GM13977 (cell line): ENCODE data around the gene SLC25A36.

ENCODE experiments used
- DNase-seq: peaks from one replicate; pipeline ENCODE4 v3.0.0; 2012; ENCODE audit warnings: low spot score
- CTCF ChIP-seq: IDR thresholded peaks from 2 replicates; pipeline ENCODE4 v1.5.1; 2012; ENCODE audit warnings: mild to moderate bottlenecking, control low read depth; ENCODE audit not compliant: insufficient read depth; ENCODE audit errors: extremely low read depth, missing control alignments
- in situ Hi-C: fragments of 300-500 bp; cut with MboI; formaldehyde crosslinking; loops from one replicate; pipeline ENCODE4 v1.12.0; 2022; ENCODE audit warnings: low sequenced_read_pairs, low pct_unique_long_range_greater_than_20kb, mixed read lengths, inconsistent platforms; ENCODE audit not compliant: unreplicated experiment

SLC25A36 gene

GRCh38 chr3:140914384-140914945, 27.2 kb upstream of the SLC25A36 start:
- in situ Hi-C loops = no loop called here
- DNase-seq = no peak
- no peak for TF ChIP-seq CTCF

GRCh38 chr3:140916603-140917002, 25.0 kb upstream of the SLC25A36 start:
- in situ Hi-C loops = no loop called here
- no peak for DNase-seq
- no peak for TF ChIP-seq CTCF

GRCh38 chr3:140917772-140918171, 23.9 kb upstream of the SLC25A36 start:
- no peak for DNase-seq
- TF ChIP-seq CTCF = no peak
- in situ Hi-C loops = no loop called here

- TF ChIP-seq CTCF = no peak
- in situ Hi-C loops = no loop called here
- no peak for DNase-seq
Measured at GRCh38 chr3:140920029-140920428, 21.6 kb upstream of the SLC25A36 start.

GRCh38 chr3:140922634-140923033, 19.0 kb upstream of the SLC25A36 start:
- in situ Hi-C loops = no loop called here
- peak; percentile 28 for DNase-seq
- peak; percentile 56 for TF ChIP-seq CTCF

GRCh38 chr3:140924097-140924873, 17.4 kb upstream of the SLC25A36 start:
- no peak for DNase-seq
- in situ Hi-C loops = no loop called here
- no peak for TF ChIP-seq CTCF
